DND-41 (cell line): Measurements from ENCODE around the gene BAHD1.

Source experiments
- ATAC-seq: fragments of 200-7000 bp; cut with Tn5 transposase; 3 replicates; pipeline ENCODE4 v1.9.1; 2021; ENCODE audit warnings: low read depth; ENCODE audit not compliant: insufficient read depth
- DNase-seq: peaks from one replicate; pipeline ENCODE4 v3.0.0-alpha.2; 2020
- H2AFZ ChIP-seq: 2 replicates; pipeline ENCODE4 v1.6.0; 2012; ENCODE audit warnings: low read depth, low read length
- H3K27ac ChIP-seq: 2 replicates; pipeline ENCODE4 v1.5.1; 2012; ENCODE audit warnings: low read length, inconsistent platforms
- H3K27me3 ChIP-seq: fragments of 200-600 bp; sonication (generic); 2 replicates; pipeline ENCODE4 v1.6.0; 2012; ENCODE audit warnings: low read length, mild to moderate bottlenecking, inconsistent platforms; ENCODE audit not compliant: insufficient read depth, poor library complexity
- H3K36me3 ChIP-seq: 2 replicates; pipeline ENCODE4 v1.5.1; 2012; ENCODE audit warnings: low read length, inconsistent platforms; ENCODE audit not compliant: insufficient read depth
- H3K4me1 ChIP-seq: 2 replicates; pipeline ENCODE4 v1.5.1; 2012; ENCODE audit warnings: mild to moderate bottlenecking, low read length; ENCODE audit not compliant: insufficient read depth
- H3K4me2 ChIP-seq: 2 replicates; pipeline ENCODE4 v1.6.0; 2012; ENCODE audit warnings: mild to moderate bottlenecking, moderate library complexity, low read length, inconsistent platforms; ENCODE audit not compliant: insufficient read depth
- H3K4me3 ChIP-seq, 2 experiments: fragments of 200-600 bp in 1 of 2; shearing (Covaris generic) in 1 of 2; 2 replicates each; pipeline ENCODE4 v1.5.1; 2012 to 2016; ENCODE audit warnings: inconsistent platforms in 2 of 2, low read length in 2 of 2, mild to moderate bottlenecking in 2 of 2, low read depth in 1 of 2, moderate library complexity in 1 of 2
- H3K79me2 ChIP-seq: 2 replicates; pipeline ENCODE4 v1.6.0; 2012; ENCODE audit warnings: low read length, inconsistent platforms; ENCODE audit not compliant: insufficient read depth
- H3K9ac ChIP-seq: 2 replicates; pipeline ENCODE4 v1.6.0; 2012; ENCODE audit warnings: low read depth, mild to moderate bottlenecking, inconsistent platforms, low read length, moderate library complexity
- H3K9me3 ChIP-seq: 2 replicates; pipeline ENCODE4 v1.5.1; 2012; ENCODE audit warnings: low read length, moderate library complexity, mild to moderate bottlenecking, inconsistent platforms; ENCODE audit not compliant: insufficient read depth, severe bottlenecking
- H4K20me1 ChIP-seq: 2 replicates; pipeline ENCODE4 v1.6.0; 2012; ENCODE audit warnings: low read length; ENCODE audit not compliant: insufficient read depth
- CTCF ChIP-seq: IDR thresholded peaks from 2 replicates; pipeline ENCODE4 v1.5.1; 2012; ENCODE audit warnings: borderline replicate concordance, low read length, moderate library complexity, mild to moderate bottlenecking; ENCODE audit not compliant: poor library complexity, severe bottlenecking; ENCODE audit errors: extremely low read depth
- EZH2 ChIP-seq: IDR thresholded peaks from 3 replicates; pipeline ENCODE4 v1.6.1; 2012; ENCODE audit warnings: borderline replicate concordance, low read depth, mild to moderate bottlenecking, moderate library complexity, low read length, inconsistent platforms; ENCODE audit not compliant: severe bottlenecking

Gene BAHD1

GRCh38 chr15:40430271-40430805 lies 10.4 kb upstream of the BAHD1 start:
- H3K9ac ChIP-seq: no peak overlapping the region
- no peaks in the 10 kb centered on the region for H3K36me3 ChIP-seq
- no peaks in the 10 kb centered on the region for H3K79me2 ChIP-seq
- H2AFZ ChIP-seq: no peak overlapping the region
- ATAC-seq (peak; percentile 52; the same call in 1 of the 3 replicates), DNase-seq (no peak)
- no peaks in the 10 kb centered on the region for H3K27me3 ChIP-seq
- H3K4me1 ChIP-seq: no peaks in the 10 kb centered on the region
- H3K4me2 ChIP-seq: no peak overlapping the region
- H3K9me3 ChIP-seq: no peaks in the 10 kb centered on the region
- no peak overlapping the region for H3K27ac ChIP-seq
- TF ChIP-seq CTCF (no peak), EZH2 (no peak)
- no peaks in the 10 kb centered on the region for H4K20me1 ChIP-seq
- no peak overlapping the region for H3K4me3 ChIP-seq

- H3K27me3 ChIP-seq: peaks cover 19% of the 10 kb centered on the region
- no peak for TF ChIP-seq EZH2
- TF ChIP-seq CTCF: no peak
- H3K4me3 ChIP-seq: no peak overlapping the region
- no peak overlapping the region for H3K27ac ChIP-seq
- no peaks in the 10 kb centered on the region for H3K79me2 ChIP-seq
- ATAC-seq (no peak), DNase-seq (no peak)
- peaks cover 16% of the 10 kb centered on the region for H3K4me1 ChIP-seq
- H4K20me1 ChIP-seq: no peaks in the 10 kb centered on the region
- H3K9ac ChIP-seq: no peak overlapping the region
- no peaks in the 10 kb centered on the region for H3K36me3 ChIP-seq
- no peak overlapping the region for H2AFZ ChIP-seq
- no peaks in the 10 kb centered on the region for H3K9me3 ChIP-seq
- H3K4me2 ChIP-seq: no peak overlapping the region
Measured at GRCh38 chr15:40435023-40435709, 5.6 kb upstream of the BAHD1 start.

- H3K4me1 ChIP-seq: peaks cover 19% of the 10 kb centered on the region
- H3K27ac ChIP-seq: no peak overlapping the region
- no peak overlapping the region for H3K4me3 ChIP-seq
- no peak overlapping the region for H3K9ac ChIP-seq
- no peak for DNase-seq
- no peaks in the 10 kb centered on the region for H3K9me3 ChIP-seq
- H3K27me3 ChIP-seq: peaks cover 22% of the 10 kb centered on the region
- TF ChIP-seq EZH2 (no peak), CTCF (no peak)
- H3K36me3 ChIP-seq: no peaks in the 10 kb centered on the region
- peak overlapping the region; percentile 45; the same call in 1 of the 2 replicates for H3K4me2 ChIP-seq
- no peaks in the 10 kb centered on the region for H3K79me2 ChIP-seq
- H2AFZ ChIP-seq: no peak overlapping the region
- ATAC-seq: no peak
- no peaks in the 10 kb centered on the region for H4K20me1 ChIP-seq
Measured at GRCh38 chr15:40435710-40436089, 5.1 kb upstream of the BAHD1 start.
